GM19438 (cell line): ENCODE results near the gene ZNF646.

Experiments used
- ATAC-seq: cut with Tn5 transposase; IDR thresholded peaks from one replicate; pipeline ENCODE4 v1.9.1; 2021; ENCODE audit warnings: low read depth; ENCODE audit not compliant: unreplicated experiment

ZNF646 gene

GRCh38 chr16:31106509-31107464 lies 32.6 kb downstream of the ZNF646 start:
- ATAC-seq, result no peak

- ATAC-seq, result peak; percentile 53
Observed at GRCh38 chr16:31107465-31107867, 33.2 kb downstream of the ZNF646 start.

GRCh38 chr16:31108035-31108793 lies 34.0 kb downstream of the ZNF646 start, which contains the start of gene BCKDK:
Gene BCKDK (plus strand): TSS chr16:31108386. CDS start chr16:31109224, 838 bp downstream.
- ATAC-seq, result peak; percentile 75

GRCh38 chr16:31108794-31109558 lies 34.8 kb downstream of the ZNF646 start:
- ATAC-seq, result no peak

GRCh38 chr16:31109622-31110021 lies 35.4 kb downstream of the ZNF646 start:
- ATAC-seq, result no peak

- ATAC-seq, result no peak
Observed at GRCh38 chr16:31110106-31111034, 36.1 kb downstream of the ZNF646 start.

GRCh38 chr16:31111881-31112466 lies 37.8 kb downstream of the ZNF646 start:
- no peak for ATAC-seq

GRCh38 chr16:31112711-31113110 lies 38.5 kb downstream of the ZNF646 start:
- no peak for ATAC-seq

GRCh38 chr16:31113121-31114120 lies 39.2 kb downstream of the ZNF646 start:
- ATAC-seq, result no peak

GRCh38 chr16:31114468-31114867 lies 40.2 kb downstream of the ZNF646 start:
- no peak for ATAC-seq

GRCh38 chr16:31117384-31118222 lies 43.4 kb downstream of the ZNF646 start, which contains the start of gene KAT8:
Gene KAT8 (plus strand): TSS chr16:31117664. CDS start chr16:31117682, 18 bp downstream.
- ATAC-seq, result peak; percentile 91

GRCh38 chr16:31118223-31119155 lies 44.3 kb downstream of the ZNF646 start:
- ATAC-seq, result no peak

GRCh38 chr16:31120129-31120528 lies 45.9 kb downstream of the ZNF646 start:
- ATAC-seq, result no peak

GRCh38 chr16:31125844-31126243 lies 51.6 kb downstream of the ZNF646 start:
- ATAC-seq, result no peak

- ATAC-seq, result no peak
Observed at GRCh38 chr16:31127182-31127581, 53.0 kb downstream of the ZNF646 start.
